Hepatic stellate cell (primary cell): ENCODE measurements around the gene DEPP1.
A peak's percentile ranks its signal among the peaks of the same experiment; 100 is the strongest.

Source experiments
- DNase-seq: peaks from one replicate; pipeline ENCODE4 v3.0.0; 2011; ENCODE audit warnings: low spot score

The DEPP1 gene

DNA sequence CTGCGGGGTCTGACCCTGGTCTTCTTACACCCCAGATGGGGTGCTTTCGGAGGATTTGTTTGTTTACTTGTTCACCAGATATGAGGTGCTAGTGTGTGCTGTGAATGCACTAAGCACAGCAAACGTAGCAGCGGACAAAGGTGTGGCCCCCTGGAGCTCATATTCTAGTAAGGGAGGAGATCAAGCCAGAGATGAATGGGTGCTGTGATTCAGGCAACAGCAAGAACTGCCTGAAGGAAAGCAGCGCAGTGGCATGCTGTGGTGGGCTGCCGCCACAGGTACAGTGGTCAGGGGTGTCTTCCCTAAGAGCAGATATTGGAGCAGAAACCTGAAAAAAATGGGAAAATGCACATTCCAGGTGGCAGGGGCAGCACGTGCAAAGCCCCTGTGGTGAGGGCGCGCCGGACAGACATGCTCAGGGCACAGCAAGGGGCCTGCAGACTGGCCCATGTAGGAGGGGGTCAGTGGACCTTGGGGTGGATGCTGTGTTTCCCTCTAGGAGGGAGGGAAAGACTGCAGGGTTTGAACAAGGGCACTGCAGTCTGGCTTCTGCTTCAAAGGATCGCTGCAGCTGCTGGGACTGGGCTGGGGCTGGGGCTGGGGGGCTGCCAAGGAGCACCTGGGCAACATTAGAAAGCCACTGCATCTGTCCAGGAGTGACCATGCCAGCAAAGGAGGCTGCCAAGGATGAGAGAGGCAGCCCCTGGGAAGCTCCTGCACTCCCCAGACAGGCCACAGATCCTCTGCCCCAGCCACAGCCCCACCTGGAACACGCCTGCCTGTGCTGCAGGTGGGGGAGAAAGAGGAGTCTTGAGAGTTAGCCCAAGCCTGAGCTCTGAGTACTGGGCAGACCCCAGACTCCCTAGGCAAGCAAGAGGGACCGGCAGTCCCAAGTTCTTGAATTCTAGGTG, 927 bp upstream of the DEPP1 start:
- DNase-seq = no peak

DNA sequence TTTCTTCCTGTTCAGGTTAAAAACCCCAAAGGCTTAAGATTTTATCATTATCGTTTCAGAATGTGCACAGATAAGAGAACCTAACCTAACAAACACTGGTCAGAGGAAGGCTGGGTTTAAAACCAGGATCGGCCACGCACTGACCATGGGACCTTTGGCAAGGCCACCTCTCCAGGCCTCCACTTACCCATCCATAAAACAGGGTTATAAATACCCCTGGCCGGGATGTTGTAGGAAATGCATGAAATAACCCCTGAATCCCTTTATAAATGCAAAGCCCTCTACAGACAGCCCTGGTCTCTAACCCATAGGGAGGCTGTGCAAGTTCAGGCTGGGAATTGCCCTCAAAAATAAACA, 418 bp downstream of the DEPP1 start:
- no peak for DNase-seq

DNA sequence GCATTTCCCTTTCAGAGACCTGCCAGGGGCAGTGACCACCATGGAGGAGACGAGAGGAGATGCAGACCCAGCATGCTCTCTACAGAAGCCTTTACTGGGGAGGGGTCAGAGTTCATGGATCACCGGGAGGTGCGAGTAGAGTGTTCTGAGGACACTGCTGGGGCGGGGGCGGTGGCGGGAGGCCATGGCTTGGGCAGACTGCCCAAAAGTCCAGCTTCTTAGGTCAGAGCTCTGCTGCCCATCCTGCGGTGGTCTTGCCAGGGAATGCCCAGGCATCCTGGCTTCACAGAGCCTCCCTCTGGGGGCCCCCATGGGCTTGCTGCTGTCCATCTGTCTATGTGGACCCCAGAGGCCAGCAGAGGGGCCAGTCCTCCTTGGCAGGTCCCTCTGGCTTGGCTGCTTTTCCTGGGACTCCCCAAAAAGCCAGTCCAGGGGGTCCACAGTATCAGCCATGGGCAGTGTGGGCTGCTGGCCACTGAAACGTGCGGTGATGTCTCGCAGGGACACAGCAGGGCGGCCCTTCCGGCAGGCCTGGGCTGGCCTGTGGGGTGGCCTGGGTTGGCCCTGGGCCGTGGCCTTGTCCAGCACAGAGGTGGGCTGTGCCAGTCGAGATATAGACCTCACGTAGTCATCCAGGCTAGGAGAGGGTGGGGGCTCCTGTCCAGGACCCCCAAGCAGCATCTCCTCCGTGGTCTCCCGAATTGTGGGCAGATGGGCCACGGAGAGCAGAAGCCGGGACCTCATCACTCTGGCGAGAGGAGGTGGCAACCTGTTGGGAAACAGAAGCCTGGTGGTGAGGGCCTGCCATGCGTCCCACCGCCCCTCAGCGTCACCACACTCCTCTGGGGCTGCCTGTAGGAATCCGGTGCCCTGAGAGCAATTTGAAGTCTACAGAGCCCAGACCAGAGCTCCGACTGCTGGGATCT, 1.1 kb downstream of the DEPP1 start:
- no peak for DNase-seq

DNA sequence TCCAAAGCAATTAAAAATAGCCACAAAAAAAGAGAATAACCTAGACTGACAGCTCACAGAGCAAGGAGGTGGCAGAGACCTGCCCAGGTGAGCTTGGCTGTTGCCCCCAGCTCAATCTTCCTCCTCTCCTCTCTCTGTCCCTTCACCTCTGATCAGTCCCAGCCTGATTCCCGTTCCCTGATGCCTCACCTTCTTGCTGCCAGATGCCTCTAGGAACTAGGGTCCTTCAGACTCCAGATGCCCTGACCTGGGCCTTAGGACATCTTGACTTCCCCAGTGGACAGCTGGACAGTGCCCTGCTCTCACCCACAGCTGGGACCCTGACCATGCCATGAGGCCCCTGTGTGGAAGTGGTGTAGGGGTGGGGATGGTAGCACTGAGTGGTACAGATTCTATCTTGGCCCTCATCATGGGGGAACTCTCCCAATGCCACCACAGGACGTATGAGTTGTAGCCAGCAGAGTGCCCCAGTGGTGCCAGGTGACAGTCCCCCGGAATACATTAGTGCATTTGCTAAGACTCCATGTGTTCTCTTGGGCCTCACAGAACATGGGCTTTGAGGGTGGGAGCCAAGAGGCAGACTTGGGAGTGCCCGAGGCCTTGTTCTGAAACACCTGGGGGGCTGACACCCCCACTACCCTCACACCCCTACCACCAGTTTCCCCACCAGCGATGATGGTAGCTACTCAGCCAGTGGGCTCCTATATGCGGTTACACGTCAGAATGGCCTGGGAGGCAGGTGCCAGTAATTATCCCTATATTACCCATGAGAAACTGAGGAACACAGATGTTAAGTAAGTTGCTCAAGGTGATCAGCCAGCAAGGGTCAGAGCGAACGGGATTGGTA, 2.0 kb downstream of the DEPP1 start:
- no peak for DNase-seq

DNA sequence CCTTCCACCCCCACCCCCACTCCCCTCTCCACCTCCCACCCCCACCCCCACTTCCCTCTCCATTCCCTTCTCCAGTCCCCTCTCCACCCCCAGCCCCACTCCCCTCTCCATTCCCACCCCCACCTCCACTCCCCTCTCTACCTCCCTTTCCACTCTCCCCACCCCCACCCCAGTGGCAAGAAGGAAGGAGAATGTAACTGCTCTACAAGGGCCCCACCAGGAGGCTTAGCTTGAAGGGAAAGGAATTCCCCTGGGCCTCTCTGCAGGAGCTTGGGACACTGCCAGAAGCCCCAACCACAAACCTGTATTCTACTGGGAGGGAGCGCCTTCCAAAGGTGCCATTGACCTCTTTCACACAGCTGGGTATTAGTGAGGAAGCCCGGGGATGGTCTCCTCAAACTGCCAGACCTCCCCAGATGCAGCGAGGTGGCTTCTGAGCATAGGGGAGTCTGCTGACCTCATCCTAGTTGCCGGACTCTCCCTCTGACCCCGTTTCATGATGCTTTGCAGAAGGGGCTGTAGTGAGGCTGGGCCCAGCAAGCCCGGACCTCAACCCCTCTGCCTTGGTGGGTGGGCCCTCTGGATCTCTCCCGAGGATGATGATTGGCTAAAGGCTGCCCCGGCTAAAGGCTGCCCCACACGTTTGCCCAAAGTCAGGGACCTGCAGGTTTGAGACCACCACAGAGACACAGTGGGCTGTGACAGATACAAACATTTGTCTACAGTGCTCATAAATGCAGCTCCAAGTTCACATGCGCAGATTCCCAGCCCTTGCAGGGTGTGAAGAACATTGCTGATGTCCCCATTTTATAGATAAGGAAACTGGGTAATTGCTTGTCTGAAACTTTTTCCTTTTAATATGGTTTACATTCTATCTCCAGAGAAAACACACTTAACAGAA, 2.9 kb downstream of the DEPP1 start:
- DNase-seq = peak; percentile 59

DNA sequence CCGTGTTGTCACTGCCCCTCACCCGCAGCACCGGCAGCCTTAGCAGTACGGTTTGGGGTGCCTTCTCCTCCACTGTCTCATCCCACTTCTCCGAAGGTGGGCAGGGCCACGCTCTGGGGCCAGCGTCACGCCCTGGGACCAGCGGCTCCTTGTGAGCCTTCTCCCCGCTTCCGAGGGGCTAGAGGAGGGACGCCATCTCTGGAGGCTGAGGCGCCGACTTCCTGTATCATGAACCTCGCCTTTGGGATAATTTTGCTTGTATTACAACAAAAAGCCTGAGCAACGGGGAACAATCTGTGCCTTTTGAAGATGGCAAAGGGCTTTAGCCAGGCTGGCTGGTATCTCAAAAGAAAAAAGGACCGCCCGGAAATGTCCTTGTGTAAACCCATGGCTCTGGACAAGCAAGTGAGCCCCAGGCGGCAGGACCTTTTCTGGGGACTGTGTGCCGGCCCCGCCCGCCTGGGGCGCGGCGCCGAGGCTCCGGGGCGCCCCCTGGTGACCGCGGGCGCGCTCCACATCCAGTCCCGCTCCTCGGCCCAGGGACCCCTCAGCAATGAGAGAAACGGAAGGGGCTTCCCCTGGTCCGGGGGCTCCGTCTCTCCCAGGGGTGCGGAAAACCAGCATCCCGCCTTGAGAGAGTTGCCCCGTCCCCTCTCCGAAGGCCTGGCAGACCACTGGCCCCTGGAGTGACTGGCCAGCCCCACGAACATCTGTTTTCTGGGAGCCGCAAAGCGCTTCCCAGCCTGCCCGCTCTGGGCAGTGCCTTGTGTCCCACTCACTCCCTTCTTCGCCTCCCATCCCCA, 3.8 kb downstream of the DEPP1 start:
- peak; percentile 83 for DNase-seq

DNA sequence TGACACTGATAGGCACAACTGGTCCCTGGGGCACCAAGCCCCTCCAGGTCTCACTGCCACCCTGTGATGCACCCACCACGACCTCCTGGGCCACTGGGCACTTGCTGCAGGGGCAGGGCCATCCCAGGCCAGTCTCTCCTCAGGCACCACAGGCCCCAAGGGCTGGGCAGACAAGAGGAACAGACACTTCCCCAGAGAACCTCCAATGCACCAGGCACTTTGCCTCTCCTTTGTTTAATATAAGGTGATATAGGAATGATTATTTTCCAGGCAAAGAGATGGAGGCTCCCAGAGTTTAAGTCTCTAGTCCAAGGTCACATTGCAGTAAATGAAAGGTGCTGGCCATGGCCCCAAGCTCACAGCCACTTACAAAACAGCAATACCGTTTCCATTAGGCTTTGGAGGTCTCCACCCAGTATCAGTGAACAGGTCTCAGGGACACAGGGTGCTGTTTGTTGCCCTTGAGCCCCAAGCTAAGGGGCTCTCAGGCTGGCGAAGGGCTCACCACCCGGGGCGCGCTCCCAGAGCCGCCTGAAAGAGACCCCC, 4.5 kb downstream of the DEPP1 start:
- no peak for DNase-seq

DNA sequence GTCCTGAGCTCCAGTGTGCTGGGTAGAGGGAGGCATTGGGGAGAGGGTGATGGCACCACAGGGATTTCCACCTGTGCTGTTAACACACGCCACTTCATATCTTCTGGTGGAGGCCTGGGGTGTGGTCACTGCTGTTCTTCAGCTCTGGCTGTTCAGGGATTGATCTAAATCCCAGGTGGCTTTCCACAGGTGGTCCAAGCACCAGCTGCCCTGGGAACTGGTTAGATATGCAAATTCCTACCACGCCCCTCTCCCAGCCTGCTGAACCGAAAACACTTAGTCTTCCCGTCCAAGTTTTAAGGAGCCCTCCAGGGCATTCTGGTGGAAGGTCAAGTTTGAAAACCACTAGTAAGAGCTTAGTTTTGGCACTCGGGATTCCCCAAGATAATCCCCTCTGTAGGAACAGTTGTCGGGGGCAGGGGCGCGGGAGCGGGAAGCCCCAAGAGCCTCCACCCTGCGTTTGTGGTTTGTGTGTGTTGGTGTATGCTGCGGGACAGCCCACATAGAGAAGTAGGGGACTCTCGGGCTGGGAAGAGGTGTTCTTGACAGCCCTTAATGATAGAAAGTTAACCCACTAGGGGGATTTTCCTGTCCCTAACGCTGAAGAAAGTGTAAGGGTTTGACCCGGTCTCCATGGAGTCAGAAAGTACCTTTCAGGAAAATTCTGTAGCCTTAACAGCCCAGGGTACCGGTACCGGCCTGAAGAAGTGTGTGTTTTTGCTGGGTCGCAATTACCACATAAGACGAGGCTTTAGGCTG, 5.1 kb downstream of the DEPP1 start:
- DNase-seq = no peak

DNA sequence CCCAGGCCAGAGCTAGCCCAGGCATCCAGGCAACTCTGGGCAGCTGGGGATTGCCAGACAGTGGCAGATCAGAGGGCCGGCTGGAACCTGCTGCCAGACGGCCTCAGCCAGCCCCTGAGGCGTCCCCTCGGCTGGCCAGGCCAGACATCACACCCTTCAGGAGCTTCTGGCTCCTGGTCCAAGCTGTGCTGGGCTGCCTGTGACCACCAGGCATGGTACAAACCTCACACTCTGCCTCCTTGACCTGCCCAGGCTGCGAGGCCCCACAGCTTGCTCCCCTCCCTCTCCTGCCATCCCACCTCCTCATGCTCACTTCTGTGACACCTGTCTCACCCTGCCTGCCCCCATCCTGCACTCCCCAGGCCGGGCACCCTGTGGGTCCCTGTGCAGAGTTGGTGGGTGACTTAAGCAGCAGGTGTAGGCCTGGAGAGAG, 5.7 kb downstream of the DEPP1 start:
- DNase-seq = no peak

DNA sequence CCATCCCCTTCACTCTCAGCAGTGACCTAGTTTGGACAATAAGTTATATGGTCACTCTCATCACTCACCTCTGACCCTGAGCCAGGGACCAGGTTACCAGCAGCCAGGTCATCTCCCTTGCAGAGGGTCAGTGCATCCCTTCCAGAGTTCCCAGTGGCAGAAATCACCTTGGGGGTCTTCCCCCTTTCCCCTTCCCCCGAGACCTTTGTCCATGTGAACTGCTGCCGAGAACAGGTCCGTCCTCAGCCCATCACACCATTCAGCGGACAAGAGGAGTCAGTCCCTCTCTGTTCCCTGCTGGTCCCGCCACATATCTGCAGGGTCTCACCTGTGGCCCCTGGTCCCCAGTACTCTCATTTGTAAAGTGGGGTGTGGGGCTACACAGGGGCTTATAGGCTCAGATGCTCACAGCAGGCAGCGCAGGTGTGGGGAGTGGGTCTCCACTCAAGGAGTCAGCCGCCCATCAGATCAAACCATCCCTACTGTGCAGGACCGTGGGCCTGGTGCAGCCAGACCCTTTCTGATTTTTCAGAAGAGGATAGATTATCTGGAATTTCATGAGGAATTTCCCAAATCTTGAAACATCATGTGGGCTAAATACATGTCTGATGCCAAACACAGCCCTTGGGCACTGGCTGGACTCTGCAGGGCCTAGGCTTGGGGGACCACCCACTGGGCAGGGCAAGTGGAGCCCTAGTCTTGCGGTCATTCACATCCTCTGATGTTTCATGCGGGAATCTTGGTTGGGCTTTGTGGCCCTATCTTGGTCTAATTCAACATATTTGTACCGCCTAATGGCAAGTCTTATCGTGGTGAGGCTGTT, 6.5 kb downstream of the DEPP1 start:
- no peak for DNase-seq

DNA sequence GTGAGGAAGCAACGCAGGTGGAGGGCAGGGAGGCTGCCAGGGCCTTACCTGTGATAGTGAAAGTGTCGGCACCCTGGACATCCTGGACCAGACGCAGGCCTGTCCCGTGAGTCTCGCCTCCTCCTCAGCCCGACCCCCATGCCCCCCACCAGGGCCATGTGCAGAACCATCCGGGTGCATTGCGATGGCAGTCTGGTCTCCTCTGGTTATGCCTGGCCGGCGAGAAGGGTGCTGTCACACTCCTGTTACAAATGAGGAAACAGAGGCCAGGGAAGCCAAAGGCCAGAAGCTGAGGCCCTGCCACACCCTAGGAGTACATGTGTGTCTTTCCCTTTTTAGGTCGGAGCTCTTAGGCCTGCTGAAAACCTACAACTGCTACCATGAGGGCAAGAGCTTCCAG, 7.2 kb downstream of the DEPP1 start:
- no peak for DNase-seq

DNA sequence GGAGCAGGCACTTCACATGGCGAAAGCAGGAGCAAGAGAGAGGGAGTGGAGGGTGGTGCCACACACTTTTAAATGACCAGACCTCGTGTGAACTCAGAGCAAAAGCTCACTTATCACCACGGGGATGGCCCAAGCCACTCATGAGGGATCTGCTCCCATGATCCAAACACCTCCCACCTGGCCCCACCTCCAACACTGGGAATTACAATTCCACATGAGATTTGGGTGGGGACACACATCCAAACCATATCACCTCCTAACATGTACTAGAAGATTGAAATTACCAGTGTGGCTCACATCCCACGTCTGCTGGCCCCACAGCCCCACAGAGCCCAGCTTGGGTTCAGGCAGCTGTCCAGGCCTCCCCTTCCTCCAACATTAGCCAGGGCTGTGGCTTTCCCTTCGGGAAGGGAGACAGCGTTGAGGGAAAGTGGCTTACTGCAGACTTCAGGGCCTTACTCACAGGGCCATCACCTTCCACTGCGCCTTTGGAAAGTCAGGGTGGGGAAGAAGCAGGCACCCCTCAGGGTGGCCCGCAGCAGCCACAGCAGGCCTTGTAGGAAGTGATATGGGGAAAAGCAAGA, 7.7 kb downstream of the DEPP1 start:
- DNase-seq = no peak

DNA sequence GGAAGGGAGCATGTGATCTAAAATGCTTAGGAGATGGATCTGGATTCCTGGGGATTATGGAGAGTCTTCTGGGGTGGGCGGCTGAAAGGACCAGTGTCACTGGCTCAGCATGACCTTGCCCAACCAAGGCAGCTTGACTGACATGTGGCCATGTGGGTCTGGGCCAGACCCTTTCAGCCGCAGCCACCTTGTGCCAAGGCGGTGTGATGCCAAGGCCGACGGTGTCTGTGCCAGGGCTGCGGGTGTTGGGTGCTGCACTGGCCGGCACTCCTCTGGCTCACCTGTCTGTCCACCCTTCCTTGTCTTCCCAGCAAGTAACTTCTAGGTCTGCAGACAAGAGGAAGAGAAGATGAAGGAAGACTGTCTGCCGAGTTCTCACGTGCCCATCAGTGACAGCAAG, 8.8 kb downstream of the DEPP1 start:
- no peak for DNase-seq

DNA sequence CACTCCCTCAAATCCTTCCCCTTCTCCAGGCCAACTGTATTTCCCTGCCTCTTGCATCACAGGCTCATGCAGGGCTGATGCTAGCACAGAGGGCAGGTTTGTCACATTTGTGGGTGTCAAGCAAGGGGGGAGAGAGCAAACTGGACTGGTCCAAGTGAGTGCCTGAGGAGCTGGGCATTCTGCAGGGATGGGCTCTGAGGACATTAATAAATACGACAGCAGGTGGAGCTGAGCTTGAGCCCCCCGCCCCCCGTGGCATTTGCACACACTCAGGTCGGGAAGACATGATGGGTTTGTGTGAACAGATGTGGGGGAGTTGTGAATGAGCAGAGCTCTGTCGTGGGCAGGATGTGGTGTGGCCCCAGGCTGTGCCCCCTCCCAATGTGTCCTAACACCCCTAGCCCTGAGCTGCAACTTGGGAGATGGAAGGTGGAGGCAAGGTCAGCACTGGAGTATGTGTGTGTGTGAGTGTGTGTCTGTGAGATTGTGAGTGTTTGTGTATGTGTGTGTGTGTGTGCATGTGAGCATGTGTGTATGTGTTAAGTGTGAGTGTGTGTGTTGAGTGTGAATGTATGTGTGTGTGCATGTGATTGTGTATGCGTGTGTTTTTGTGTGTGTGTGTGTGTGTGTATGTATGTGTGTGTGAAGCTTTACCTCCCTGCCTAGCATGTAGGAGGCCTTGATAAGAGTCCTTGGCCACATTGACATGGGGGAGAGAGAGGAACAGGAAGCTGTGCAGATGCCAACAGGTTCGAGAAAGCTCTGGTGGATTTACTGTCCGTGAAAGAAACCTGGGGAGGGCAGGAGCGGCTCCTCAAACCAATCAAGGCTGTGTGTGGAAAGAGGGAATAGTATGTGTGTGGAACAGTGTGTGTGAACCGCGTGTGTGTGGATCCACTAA, 9.9 kb downstream of the DEPP1 start:
- DNase-seq = no peak

DNA sequence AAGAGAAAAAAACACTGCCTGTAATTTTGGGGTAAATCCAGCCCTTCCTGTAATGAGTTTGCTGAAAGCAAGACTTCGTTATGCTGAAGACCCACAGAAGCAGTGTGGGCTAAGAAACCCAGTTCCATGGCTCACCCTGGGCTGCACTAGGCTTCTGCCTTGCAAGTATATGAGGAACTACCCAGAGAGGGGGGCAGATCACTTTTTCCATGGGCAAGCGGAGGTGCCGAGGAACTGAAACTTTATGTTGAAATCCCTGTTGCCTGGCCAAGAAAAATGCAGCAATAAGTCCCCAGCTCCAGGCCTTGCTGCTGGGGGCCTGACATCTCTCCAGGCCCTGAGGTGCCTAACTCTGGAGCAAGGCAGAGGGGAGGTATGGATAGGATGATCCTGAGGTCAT, 10.5 kb downstream of the DEPP1 start:
- DNase-seq = no peak

DNA sequence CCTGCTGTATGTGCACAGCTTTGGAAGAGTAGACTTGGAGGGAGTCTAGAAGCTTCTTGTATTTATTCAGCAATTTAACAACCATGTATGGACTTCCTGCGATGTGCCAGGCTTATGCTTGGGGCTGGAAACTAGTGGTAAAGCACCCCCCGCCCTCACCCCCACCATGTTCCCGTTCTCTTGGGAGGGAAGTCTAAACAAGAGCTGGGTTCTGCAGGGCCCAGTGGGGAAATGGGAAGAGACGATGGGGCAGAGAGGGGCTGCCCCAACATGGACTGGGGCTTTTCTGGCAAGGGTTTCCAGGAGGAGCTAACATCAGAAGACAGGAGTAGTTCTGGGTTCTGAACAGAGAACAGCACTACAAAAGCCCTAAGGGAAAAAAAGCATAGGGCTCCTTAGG, 11.0 kb downstream of the DEPP1 start:
- DNase-seq = no peak
